ENCODE measurements around the gene GNG13. TPM values are rescaled to one million over a fixed set of nuclear protein-coding genes. Genes with fewer than 3 reads are reported as not detected.
"Not testable (repeated sequence)": the region's sequence is repeated elsewhere in the genome, so short reads cannot be mapped to it uniquely, and the experiment has no call there.

Gene GNG13
- total RNA-seq, 6 experiments from 2014 or later: not detected

GRCh38 chr16:838741-839140 is 38.2 kb upstream of the GNG13 start:
- H3K36me3 ChIP-seq: no peaks in the 10 kb centered on the region
- H3K4me3 ChIP-seq: no peak overlapping the region
- intact Hi-C loops (cut with DNase I): no loop called here
- 79% methylated on average over 9 of the region's 14 CpGs for WGBS (ENCODE audit: insufficient coverage, low coverage, low lambda C conversion rate, missing lambda C conversion rate)
- no peak for TF ChIP-seq CTCF (IDR thresholded peaks at IDR 0.05)
- TF ChIP-seq POLR2A (IDR thresholded peaks at IDR 0.05): no peak
- no peaks in the 10 kb centered on the region for H3K27me3 ChIP-seq
- no peaks in the 10 kb centered on the region for H3K4me1 ChIP-seq
- no peak for DNase-seq
- ATAC-seq: no peak
- no peak overlapping the region for H3K27ac ChIP-seq
- no peaks in the 10 kb centered on the region for H3K9me3 ChIP-seq

- intact Hi-C loops (cut with DNase I); H3K4me1 ChIP-seq; H3K27ac ChIP-seq; H3K36me3 ChIP-seq; H3K4me3 ChIP-seq; H3K9me3 ChIP-seq; H3K27me3 ChIP-seq; ATAC-seq; DNase-seq: not testable (repeated sequence)
- WGBS (ENCODE audit: insufficient coverage, low coverage, low lambda C conversion rate, missing lambda C conversion rate): 91% methylated on average over 3 of the region's 3 CpGs
Observed at GRCh38 chr16:836822-837221, 36.3 kb upstream of the GNG13 start.

GRCh38 chr16:836221-836620 is 35.7 kb upstream of the GNG13 start:
- WGBS (ENCODE audit: insufficient coverage, low coverage, low lambda C conversion rate, missing lambda C conversion rate): 79% methylated on average over 4 of the region's 4 CpGs
- DNase-seq: no peak
- Histone ChIP-seq H3K27me3 (no peaks in the 10 kb centered on the region), H3K36me3 (no peaks in the 10 kb centered on the region), H3K4me3 (no peak overlapping the region), H3K4me1 (no peaks in the 10 kb centered on the region), H3K9me3 (no peaks in the 10 kb centered on the region), H3K27ac (no peak overlapping the region)
- TF ChIP-seq POLR2A (IDR thresholded peaks at IDR 0.05): no peak
- TF ChIP-seq CTCF (IDR thresholded peaks at IDR 0.05): no peak
- intact Hi-C loops (cut with DNase I): no loop called here
- ATAC-seq: no peak

GRCh38 chr16:835373-835772 is 34.8 kb upstream of the GNG13 start:
- H3K27me3 ChIP-seq: no peaks in the 10 kb centered on the region
- H3K9me3 ChIP-seq: no peaks in the 10 kb centered on the region
- H3K36me3 ChIP-seq: no peaks in the 10 kb centered on the region
- 94% methylated on average over 3 of the region's 10 CpGs for WGBS (ENCODE audit: insufficient coverage, low coverage, low lambda C conversion rate, missing lambda C conversion rate)
- no peak overlapping the region for H3K4me3 ChIP-seq
- no peak overlapping the region for H3K27ac ChIP-seq
- no peaks in the 10 kb centered on the region for H3K4me1 ChIP-seq
- DNase-seq (no peak), ATAC-seq (no peak)
- intact Hi-C loops (cut with DNase I): no loop called here
- no peak for TF ChIP-seq CTCF (IDR thresholded peaks at IDR 0.05)
- TF ChIP-seq POLR2A (IDR thresholded peaks at IDR 0.05): no peak

GRCh38 chr16:833411-833810 is 32.9 kb upstream of the GNG13 start:
- Histone ChIP-seq H3K36me3 (no peaks in the 10 kb centered on the region), H3K4me1 (no peaks in the 10 kb centered on the region), H3K27ac (no peak overlapping the region), H3K9me3 (no peaks in the 10 kb centered on the region), H3K27me3 (no peaks in the 10 kb centered on the region), H3K4me3 (no peak overlapping the region)
- no peak for TF ChIP-seq POLR2A (IDR thresholded peaks at IDR 0.05)
- intact Hi-C loops (cut with DNase I): no loop called here
- ATAC-seq (no peak), DNase-seq (no peak)
- WGBS (ENCODE audit: insufficient coverage, low coverage, low lambda C conversion rate, missing lambda C conversion rate): 43% methylated on average over 2 of the region's 14 CpGs

Measured in right lobe of liver (tissue), 6 donors.